HEK293T (cell line): ENCODE results near the gene ITGA1.

Experiments used
- ARNT ChIP-seq: fragments of 450-650 bp; IDR thresholded peaks from 2 replicates; pipeline ENCODE4 v1.6.1; 2017; ENCODE audit warnings: mild to moderate bottlenecking
- CTBP1 ChIP-seq: fragments of 450-650 bp; IDR thresholded peaks from 2 replicates; pipeline ENCODE4 v1.6.1; 2016; ENCODE audit warnings: borderline replicate concordance
- FOXA1 ChIP-seq: fragments of 450-650 bp; IDR thresholded peaks from 2 replicates; pipeline ENCODE4 v1.6.1; 2016; ENCODE audit warnings: mild to moderate bottlenecking
- FOXM1 ChIP-seq: fragments of 450-650 bp; IDR thresholded peaks from 2 replicates; pipeline ENCODE4 v1.6.1; 2017; ENCODE audit warnings: mild to moderate bottlenecking, borderline replicate concordance
- LEF1 ChIP-seq: fragments of 450-650 bp; IDR thresholded peaks from 2 replicates; pipeline ENCODE4 v1.6.1; 2017; ENCODE audit warnings: mild to moderate bottlenecking, borderline replicate concordance
- PKNOX1 ChIP-seq: fragments of 450-650 bp; IDR thresholded peaks from 2 replicates; pipeline ENCODE4 v1.6.1; 2016
- SP1 ChIP-seq: fragments of 450-650 bp; IDR thresholded peaks from 2 replicates; pipeline ENCODE4 v1.6.1; 2017
- SUZ12 ChIP-seq: fragments of 450-650 bp; IDR thresholded peaks from 2 replicates; pipeline ENCODE4 v1.6.1; 2016; ENCODE audit warnings: mild to moderate bottlenecking

DNA sequence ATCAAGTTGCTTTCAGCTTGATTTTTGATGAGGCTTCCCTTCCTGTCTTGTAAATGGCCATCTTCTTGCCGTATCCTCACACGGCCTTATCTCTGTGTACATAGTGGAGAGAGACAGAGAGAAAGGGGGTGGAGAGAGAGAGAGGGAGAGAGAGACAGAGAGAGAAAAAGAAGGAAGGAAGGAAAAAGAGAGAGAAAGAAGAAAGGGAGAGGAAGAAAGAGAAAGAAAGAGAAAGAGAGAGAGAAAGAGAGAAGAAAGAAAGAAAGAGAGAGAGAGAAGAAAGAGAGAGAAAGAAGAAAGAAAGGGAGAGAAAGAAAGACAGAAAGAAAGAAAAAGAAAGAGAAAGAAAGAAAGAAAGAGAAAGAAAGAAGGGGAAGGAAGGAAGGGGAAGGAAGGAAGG is 46.6 kb downstream of the ITGA1 start:
- TF ChIP-seq SUZ12 (no peak), CTBP1 (no peak), SP1 (no peak), PKNOX1 (no peak), LEF1 (no peak), ARNT (no peak), FOXM1 (no peak), FOXA1 (no peak)
